SW 1271 (cell line): ENCODE data around the gene NTRK2.
"Not testable (repeated sequence)": the region's sequence is repeated elsewhere in the genome, so short reads cannot be mapped to it uniquely, and the experiment has no call there.

Source experiments
- DNase-seq, 2 experiments: peaks; one replicate each; lab custom pipeline; 2025; lab: John Stamatoyannopoulos, UW

NTRK2 gene

DNA sequence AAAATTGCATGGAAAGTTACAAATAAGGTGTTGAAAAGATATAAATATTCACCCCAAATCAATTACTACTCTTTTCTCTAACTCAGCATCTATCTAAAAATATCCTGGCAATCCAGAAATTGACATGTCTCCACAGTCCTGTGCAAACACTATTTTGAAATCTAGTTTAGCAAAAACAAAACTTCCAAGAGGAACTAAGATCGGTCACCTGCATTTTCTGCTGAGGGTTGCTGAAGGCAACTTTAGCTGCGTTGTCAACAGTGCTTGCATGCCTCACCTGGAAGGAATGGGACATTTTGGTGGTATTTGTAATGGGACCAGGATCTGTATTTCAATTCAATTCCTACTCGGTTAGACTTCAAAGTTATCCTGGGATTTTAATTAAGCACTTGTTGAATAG is 398.3 kb downstream of the NTRK2 start:
- DNase-seq: no peak

DNA sequence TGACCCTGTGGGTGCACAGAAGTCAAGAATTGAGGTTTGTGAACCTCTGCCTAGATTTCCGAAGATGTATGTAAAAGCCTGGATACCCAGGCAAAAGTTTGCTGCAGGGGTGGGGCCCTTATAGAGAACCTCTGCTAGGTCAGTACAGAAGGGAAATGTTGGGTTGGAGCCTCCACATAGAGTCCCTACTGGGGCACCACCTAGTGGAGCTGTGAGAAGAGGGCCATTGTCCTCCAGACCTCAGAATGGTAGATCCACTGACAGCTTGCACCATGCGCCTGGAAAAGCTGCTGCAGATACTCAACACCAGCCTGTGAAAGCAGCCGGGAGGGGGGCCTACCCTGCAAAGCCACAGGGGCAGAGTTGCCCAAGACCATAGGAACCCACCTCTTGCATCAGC is 399.9 kb downstream of the NTRK2 start:
- not testable (repeated sequence) for DNase-seq
